RPMI7951 (cell line): ENCODE data around the gene CT45A3. TPM values are rescaled to one million over a fixed set of nuclear protein-coding genes. Genes with fewer than 3 reads are reported as not detected.
"Not testable (repeated sequence)": the region's sequence is repeated elsewhere in the genome, so short reads cannot be mapped to it uniquely, and the experiment has no call there.

Experiments used
- DNase-seq: peaks from one replicate; pipeline ENCODE4 v3.0.0-alpha.2; 2012; ENCODE audit warnings: low read depth
- total RNA-seq: library from RNA; depleted of rRNA; stranded (reverse); fragments of >200 nt; shearing (Covaris generic); gene quantifications from 2 replicates; pipeline ENCODE4 v1.2.3, GENCODE V29; 2014; rRNA removed

CT45A3 gene
- total RNA-seq: 0.36 TPM in 1 of 2 replicates, not detected in the other

DNA sequence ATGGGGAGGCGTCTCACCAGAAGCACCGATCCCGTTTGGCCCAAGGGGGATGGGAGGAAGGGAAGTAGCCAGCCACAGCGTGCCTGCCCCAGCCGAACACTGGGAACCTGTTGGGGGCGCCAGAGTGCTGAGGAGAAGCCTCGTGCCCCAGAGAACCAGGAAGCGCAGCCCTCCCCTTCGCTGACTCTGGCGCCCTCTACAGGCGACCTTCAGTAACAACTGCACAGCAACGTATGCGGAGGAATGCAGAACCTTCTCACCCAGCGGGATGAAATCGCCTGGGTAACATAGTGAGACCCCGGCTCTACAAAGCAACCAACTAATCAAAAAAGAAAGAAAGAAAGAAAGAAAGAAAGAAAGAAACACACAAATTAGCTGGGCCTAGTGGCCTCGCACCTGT, at the start of gene CT45A3:
CT45A3 (minus strand) TSS at position 101 of the 400 bp plus-strand sequence. CDS start 3,747 bp downstream, outside the sequence.
- not testable (repeated sequence) for DNase-seq

GRCh38 chrX:135802687-135803086, 34.7 kb upstream of the CT45A3 start, which contains the start of gene CT45A6:
Gene CT45A6 (minus strand): TSS chrX:135802787. CDS start chrX:135798993, 3,794 bp downstream.
- not testable (repeated sequence) for DNase-seq

DNA sequence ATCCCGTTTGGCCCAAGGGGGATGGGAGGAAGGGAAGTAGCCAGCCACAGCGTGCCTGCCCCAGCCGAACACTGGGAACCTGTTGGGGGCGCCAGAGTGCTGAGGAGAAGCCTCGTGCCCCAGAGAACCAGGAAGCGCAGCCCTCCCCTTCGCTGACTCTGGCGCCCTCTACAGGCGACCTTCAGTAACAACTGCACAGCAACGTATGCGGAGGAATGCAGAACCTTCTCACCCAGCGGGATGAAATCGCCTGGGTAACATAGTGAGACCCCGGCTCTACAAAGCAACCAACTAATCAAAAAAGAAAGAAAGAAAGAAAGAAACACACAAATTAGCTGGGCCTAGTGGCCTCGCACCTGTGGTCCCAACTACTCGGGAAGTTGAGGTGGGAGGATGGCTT, 17.4 kb upstream of the CT45A3 start, which contains the start of gene CT45A5:
CT45A5 (minus strand) TSS at position 101 of the 400 bp plus-strand sequence. CDS start 3,774 bp downstream, outside the sequence.
- DNase-seq: not testable (repeated sequence)

DNA sequence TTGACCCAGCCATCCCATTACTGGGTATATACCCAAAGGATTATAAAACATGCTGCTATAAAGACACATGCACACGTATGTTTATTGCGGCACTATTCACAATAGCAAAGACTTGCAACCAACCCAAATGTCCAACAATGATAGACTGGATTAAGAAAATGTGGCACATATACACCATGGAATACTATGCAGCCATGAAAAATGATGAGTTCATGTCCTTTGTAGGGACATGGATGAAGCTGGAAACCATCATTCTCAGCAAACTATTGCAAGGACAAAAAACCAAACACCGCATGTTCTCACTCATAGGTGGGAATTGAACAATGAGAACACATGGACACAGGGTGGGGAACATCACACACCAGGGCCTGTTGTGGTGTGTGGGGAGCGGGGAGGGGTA, 23.3 kb downstream of the CT45A3 start:
- not testable (repeated sequence) for DNase-seq

- DNase-seq: no peak
Observed at GRCh38 chrX:135741192-135741715, 26.7 kb downstream of the CT45A3 start.

- DNase-seq: peak; percentile 19
Observed at GRCh38 chrX:135740681-135741149, 27.3 kb downstream of the CT45A3 start.

DNA sequence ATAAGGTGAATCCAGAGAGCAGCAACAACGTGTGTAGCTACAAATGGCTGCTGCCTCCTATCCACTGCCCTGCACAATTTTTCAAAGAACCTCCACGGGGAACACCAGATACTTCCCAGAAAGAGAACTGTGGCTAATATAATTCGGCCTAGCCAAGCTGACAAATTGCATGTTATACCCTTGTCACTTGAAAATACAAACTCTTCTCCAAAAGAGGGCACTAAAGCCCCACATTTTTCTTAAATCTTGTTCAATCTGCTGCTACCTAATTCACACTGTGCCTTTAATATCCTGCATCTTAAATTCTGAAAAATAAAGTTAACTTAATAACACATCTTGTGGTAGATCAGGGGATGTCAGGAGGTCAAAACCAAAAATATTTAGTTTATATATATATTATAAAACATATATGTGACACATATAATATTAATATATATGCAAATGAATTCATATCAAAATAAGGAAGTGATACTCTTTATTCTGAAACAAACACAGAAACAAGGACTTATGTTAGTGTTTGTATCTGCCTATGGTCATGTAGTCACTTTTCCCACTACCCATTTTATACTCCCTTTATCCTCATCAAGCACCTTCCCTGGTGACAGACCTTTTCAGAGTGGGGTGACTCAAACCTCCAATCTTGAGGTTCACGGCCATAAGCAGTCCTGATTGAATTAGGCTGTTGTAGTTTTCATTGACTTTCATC, 30.5 kb downstream of the CT45A3 start:
- peak; percentile 9 for DNase-seq

- DNase-seq: not testable (repeated sequence)
Observed at GRCh38 chrX:135734666-135735065, 33.3 kb downstream of the CT45A3 start.

DNA sequence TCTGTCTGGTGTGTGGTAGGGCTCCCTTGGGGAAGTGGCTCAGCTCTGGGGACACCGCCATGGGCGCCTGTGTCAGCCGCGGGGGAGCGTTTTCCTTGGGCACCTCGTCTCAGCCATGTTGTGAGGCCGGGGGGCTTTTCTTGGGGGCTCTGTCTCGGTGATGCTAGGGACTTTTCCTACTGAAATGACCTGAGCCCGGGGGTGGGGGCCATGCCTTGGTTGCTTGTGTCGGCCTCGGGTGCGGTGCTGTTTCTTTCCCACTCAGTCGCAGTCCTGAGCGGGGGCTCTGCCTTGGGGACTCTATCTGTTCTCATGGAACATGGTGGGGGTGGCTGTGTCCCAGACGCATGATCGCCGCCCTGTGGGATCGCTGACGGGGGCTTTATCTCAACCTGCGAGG, 54.2 kb downstream of the CT45A3 start:
- DNase-seq: no peak

DNA sequence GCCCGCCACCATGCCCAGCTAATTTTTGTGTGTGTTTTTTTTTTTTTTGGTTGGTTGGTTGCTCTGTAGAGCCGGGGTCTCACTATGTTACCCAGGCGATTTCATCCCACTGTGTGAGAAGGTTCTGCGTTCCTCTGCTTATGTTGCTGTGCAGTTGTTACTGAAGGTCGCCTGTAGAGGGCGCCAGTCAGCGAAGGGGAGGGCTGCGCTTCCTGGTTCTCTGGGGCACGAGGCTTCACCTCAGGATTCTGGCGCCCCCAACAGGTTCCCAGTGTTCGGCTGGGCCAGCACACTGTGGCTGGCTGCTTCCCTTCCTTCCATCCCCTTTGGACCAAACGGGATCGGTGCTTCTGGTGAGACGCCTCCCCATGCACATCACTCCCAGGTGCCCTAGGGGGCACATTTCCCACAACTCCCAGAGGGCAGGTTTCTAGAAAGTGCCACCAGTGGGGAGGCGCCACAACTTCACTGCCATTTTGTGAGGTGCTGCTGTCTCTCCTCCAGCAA, 54.8 kb downstream of the CT45A3 start, which contains the start of gene CT45A1:
CT45A1 (plus strand) TSS at position 457 of the 507 bp plus-strand sequence. CDS start 5,302 bp downstream, outside the sequence.
- DNase-seq: not testable (repeated sequence)

Other genes with a start within 250 kb of the CT45A3 start
- gene INTS6L, start 247.5 kb downstream of the CT45A3 start, total RNA-seq: 4.1 and 5.5 TPM in 2 replicates
- 0.10 TPM in 1 of 2 replicates, not detected in the other for gene CT45A1, start 54.6 kb downstream of the CT45A3 start, total RNA-seq
- 0.29 TPM in 1 of 2 replicates, not detected in the other for gene CT45A5, start 17.3 kb upstream of the CT45A3 start, total RNA-seq
- gene CT45A6, start 34.6 kb upstream of the CT45A3 start, total RNA-seq: not detected in 2 replicates
- not detected in 2 replicates for gene CT45A2, start 51.8 kb upstream of the CT45A3 start, total RNA-seq
- gene CT45A7, start 69.1 kb upstream of the CT45A3 start, total RNA-seq: not detected in 2 replicates
- not detected in 2 replicates for gene CT45A8, start 86.3 kb upstream of the CT45A3 start, total RNA-seq
- gene CT45A9, start 103.6 kb upstream of the CT45A3 start, total RNA-seq: not detected in 2 replicates
- gene CT45A10, start 125.3 kb upstream of the CT45A3 start, total RNA-seq: 0.29 and 0.72 TPM in 2 replicates
- gene SAGE1, start 125.5 kb upstream of the CT45A3 start, total RNA-seq: under 0.01 and 0.10 TPM in 2 replicates
- 19.8 and 28.0 TPM in 2 replicates for gene MMGT1, start 205.8 kb upstream of the CT45A3 start, total RNA-seq
- gene SLC9A6, start 217.2 kb upstream of the CT45A3 start, total RNA-seq: 12.4 and 12.7 TPM in 2 replicates